H9 (cell line): ENCODE results near the gene CDR2L. TPM values are rescaled to one million over a fixed set of nuclear protein-coding genes. Genes with fewer than 3 reads are reported as not detected.

ENCODE experiments used
- DNase-seq: peaks from one replicate; pipeline ENCODE4 v3.0.0-alpha.2; 2017
- H2AFZ ChIP-seq: one replicate; pipeline ENCODE4 v1.6.1; 2013; ENCODE audit warnings: mild to moderate bottlenecking, low read length, control low read depth, moderate library complexity
- H2AK5ac ChIP-seq: 2 replicates; pipeline ENCODE4 v1.6.1; 2013; ENCODE audit warnings: low read length, control low read depth, mixed read lengths; ENCODE audit not compliant: insufficient read length
- H2BK120ac ChIP-seq: one replicate; pipeline ENCODE4 v1.6.1; 2013; ENCODE audit warnings: low read depth, mild to moderate bottlenecking, low read length, control low read depth, inconsistent platforms; ENCODE audit not compliant: poor library complexity, severe bottlenecking
- H2BK12ac ChIP-seq: 2 replicates; pipeline ENCODE4 v1.6.1; 2013; ENCODE audit warnings: low read length, control low read depth, mixed read lengths, low read depth; ENCODE audit not compliant: insufficient read length
- H2BK15ac ChIP-seq: 2 replicates; pipeline ENCODE4 v1.6.1; 2013; ENCODE audit warnings: low read depth, low read length, control low read depth
- H2BK20ac ChIP-seq: one replicate; pipeline ENCODE4 v1.6.1; 2013; ENCODE audit warnings: low read depth, mild to moderate bottlenecking, low read length, control low read depth, inconsistent platforms; ENCODE audit not compliant: poor library complexity, severe bottlenecking
- H2BK5ac ChIP-seq: 2 replicates; pipeline ENCODE4 v1.6.1; 2013; ENCODE audit warnings: low read length, control low read depth, mixed read lengths; ENCODE audit not compliant: insufficient read length
- H3K14ac ChIP-seq: 2 replicates; pipeline ENCODE4 v1.6.1; 2013; ENCODE audit warnings: low read length, control low read depth; ENCODE audit not compliant: insufficient read depth
- H3K18ac ChIP-seq: 2 replicates; pipeline ENCODE4 v1.6.1; 2013; ENCODE audit warnings: low read depth, mild to moderate bottlenecking, mixed read lengths, low read length, control low read depth; ENCODE audit not compliant: insufficient read length
- H3K23ac ChIP-seq: 2 replicates; pipeline ENCODE4 v1.6.1; 2013; ENCODE audit warnings: low read length, control low read depth, mixed read lengths, low read depth; ENCODE audit not compliant: insufficient read length
- H3K23me2 ChIP-seq: 2 replicates; pipeline ENCODE4 v1.6.1; 2013; ENCODE audit warnings: low read depth, mild to moderate bottlenecking, mixed read lengths, low read length, control low read depth; ENCODE audit not compliant: insufficient read length, poor library complexity, severe bottlenecking
- H3K27ac ChIP-seq: 2 replicates; pipeline ENCODE4 v1.5.1; 2013; ENCODE audit warnings: low read length, control low read depth, mixed read lengths, low read depth; ENCODE audit not compliant: insufficient read length
- H3K27me3 ChIP-seq: 2 replicates; pipeline ENCODE4 v1.6.1; 2013; ENCODE audit warnings: low read length, control low read depth, inconsistent platforms; ENCODE audit not compliant: insufficient read depth
- H3K4ac ChIP-seq: 2 replicates; pipeline ENCODE4 v1.6.1; 2013; ENCODE audit warnings: low read depth, mild to moderate bottlenecking, control low read depth, inconsistent platforms, low read length, moderate library complexity
- H3K4me1 ChIP-seq: 2 replicates; pipeline ENCODE4 v1.6.1; 2013; ENCODE audit warnings: low read length, control low read depth, inconsistent platforms; ENCODE audit not compliant: insufficient read depth
- H3K4me2 ChIP-seq: 2 replicates; pipeline ENCODE4 v1.6.1; 2013; ENCODE audit warnings: low read length, control low read depth, mixed read lengths; ENCODE audit not compliant: insufficient read length, insufficient read depth
- H3K56ac ChIP-seq: 2 replicates; pipeline ENCODE4 v1.6.1; 2013; ENCODE audit warnings: low read depth, mild to moderate bottlenecking, mixed read lengths, low read length, control low read depth; ENCODE audit not compliant: insufficient read length
- H3K79me1 ChIP-seq: 2 replicates; pipeline ENCODE4 v1.6.1; 2013; ENCODE audit warnings: low read depth, mild to moderate bottlenecking, moderate library complexity, low read length, control low read depth, inconsistent platforms; ENCODE audit not compliant: insufficient read depth, poor library complexity, severe bottlenecking
- H3K79me2 ChIP-seq: 2 replicates; pipeline ENCODE4 v1.6.1; 2013; ENCODE audit warnings: low read length, control low read depth, inconsistent platforms; ENCODE audit not compliant: insufficient read depth
- H3K9ac ChIP-seq: 2 replicates; pipeline ENCODE4 v1.6.1; 2013; ENCODE audit warnings: low read length, control low read depth, mixed read lengths; ENCODE audit not compliant: insufficient read length; ENCODE audit errors: extremely low read depth
- H3K9me3 ChIP-seq: one replicate; pipeline ENCODE4 v1.6.1; 2013; ENCODE audit warnings: low read depth, low read length, inconsistent platforms; ENCODE audit not compliant: control insufficient read depth
- H3T11ph ChIP-seq: one replicate; pipeline ENCODE4 v1.6.1; 2013; ENCODE audit warnings: mild to moderate bottlenecking, low read length, control low read depth, inconsistent platforms
- H4K20me1 ChIP-seq: one replicate; pipeline ENCODE4 v1.6.1; 2013; ENCODE audit not compliant: control insufficient read depth, insufficient read length, insufficient read depth
- H4K5ac ChIP-seq: 2 replicates; pipeline ENCODE4 v1.6.1; 2013; ENCODE audit warnings: low read depth, mild to moderate bottlenecking, mixed read lengths, low read length, control low read depth; ENCODE audit not compliant: insufficient read length
- H4K8ac ChIP-seq: replicated peaks from 2 replicates; pipeline ENCODE4 v1.6.1; 2013; ENCODE audit warnings: low read length, control low read depth, mixed read lengths, low read depth; ENCODE audit not compliant: insufficient read length
- H4K91ac ChIP-seq: 2 replicates; pipeline ENCODE4 v1.6.1; 2013; ENCODE audit warnings: low read depth, mild to moderate bottlenecking, moderate library complexity, mixed read lengths, low read length, control low read depth; ENCODE audit not compliant: insufficient read length
- H3K27ac Mint-ChIP-seq, 3 experiments: 2 replicates in 2 of 3; 3 replicates in 1 of 3; pipeline ENCODE4 v1.8.0; 2020 to 2021; ENCODE audit warnings: mixed read lengths in 3 of 3, mild to moderate bottlenecking in 1 of 3, moderate library complexity in 1 of 3
- H3K27me3 Mint-ChIP-seq: 2 replicates; pipeline ENCODE4 v1.8.0; 2021; ENCODE audit warnings: low read depth, mild to moderate bottlenecking, moderate library complexity, mixed read lengths
- H3K36me3 Mint-ChIP-seq, 3 experiments: 2 replicates in 2 of 3; 3 replicates in 1 of 3; pipeline ENCODE4 v1.8.0; 2020 to 2021; ENCODE audit warnings: low read depth in 3 of 3, mixed read lengths in 3 of 3; ENCODE audit not compliant: insufficient read depth in 1 of 3
- H3K4me1 Mint-ChIP-seq, 2 experiments: 2 replicates each; pipeline ENCODE4 v1.8.0; 2020; ENCODE audit warnings: mixed read lengths in 2 of 2
- H3K4me3 Mint-ChIP-seq, 2 experiments: 2 replicates in 1 of 2; 3 replicates in 1 of 2; pipeline ENCODE4 v1.8.0; 2020 to 2021; ENCODE audit warnings: mild to moderate bottlenecking in 2 of 2, mixed read lengths in 2 of 2, moderate library complexity in 1 of 2
- H3K9me3 Mint-ChIP-seq, 2 experiments: 2 replicates in 1 of 2; 3 replicates in 1 of 2; pipeline ENCODE4 v1.8.0; 2020; ENCODE audit warnings: mild to moderate bottlenecking in 2 of 2, mixed read lengths in 2 of 2, moderate library complexity in 1 of 2
- CTCF ChIP-seq: fragments of 200-600 bp; sonication (generic); conservative IDR thresholded peaks from 3 replicates; pipeline ENCODE4 v1.8.0; 2021; ENCODE audit warnings: antibody characterized with exemption, mild to moderate bottlenecking
- WGBS: extraction: QIAGEN DNeasy Blood & Tissue Kit; methylation state at CpG from one replicate; pipeline ENCODE4 v1.1.7; 2013; ENCODE audit warnings: missing lambda C conversion rate, low lambda C conversion rate, mixed read lengths; ENCODE audit not compliant: insufficient read length; ENCODE audit errors: extremely low coverage; 5-methylcytosine and 5-hydroxymethylcytosine counted together
- total RNA-seq: library from RNA; stranded (reverse); gene quantifications from 2 replicates; pipeline ENCODE4 v1.2.1, GENCODE V29; 2021

Gene CDR2L
- total RNA-seq, 1 experiment from 2014 or later = 23.3 TPM

GRCh38 chr17:74947041-74947754 lies 40.2 kb upstream of the CDR2L start:
- no peak for TF ChIP-seq CTCF
- Histone ChIP-seq H2BK5ac (no peak overlapping the region), H4K5ac (no peak overlapping the region), H3K4me2 (no peak overlapping the region), H2BK120ac (no peak overlapping the region), H3K9me3 (no peaks in the 10 kb centered on the region), H2BK20ac (no peak overlapping the region), H3K4ac (no peak overlapping the region), H3K4me1 (no peaks in the 10 kb centered on the region; the same call in 1 of the 2 replicates), H4K91ac (no peak overlapping the region), H3K14ac (no peak overlapping the region), H3T11ph (no peak overlapping the region), H3K79me1 (no peaks in the 10 kb centered on the region), H4K8ac (no peak overlapping the region), H3K56ac (no peak overlapping the region), H3K27me3 (no peaks in the 10 kb centered on the region; the same call in 1 of the 2 replicates), H3K9ac (no peak overlapping the region), H2AK5ac (no peak overlapping the region), H3K18ac (no peak overlapping the region), H2AFZ (no peak overlapping the region), H2BK12ac (no peak overlapping the region), H2BK15ac (no peak overlapping the region), H3K27ac (no peak overlapping the region), H3K23me2 (no peaks in the 10 kb centered on the region), H3K23ac (no peak overlapping the region), H4K20me1 (no peaks in the 10 kb centered on the region), H3K79me2 (no peaks in the 10 kb centered on the region)
- no peak for DNase-seq
- no CpG with 5 or more reads among the region's 17 CpGs for WGBS
- Mint-ChIP-seq H3K27ac (no peak overlapping the region; a peak in 1 of 7 replicates), H3K9me3 (no peaks in the 10 kb centered on the region), H3K4me1 (peaks cover 22 to 29% of the 10 kb centered on the region in 2 experiments), H3K4me3 (no peak overlapping the region), H3K36me3 (no peaks in the 10 kb centered on the region), H3K27me3 (peaks cover 33% of the 10 kb centered on the region)
